ENCODE data around the gene SH3GLB1.

SH3GLB1 gene

GRCh38 chr1:86775395-86775794, 71.0 kb downstream of the SH3GLB1 start:
- H3K4me1 ChIP-seq (ENCODE audit: insufficient read depth, low read length), result peaks cover 16% of the 10 kb centered on the region
- H3K9me3 ChIP-seq (ENCODE audit: insufficient read depth, low read depth, low read length), result no peaks in the 10 kb centered on the region
- no peak overlapping the region for H3K27ac ChIP-seq (ENCODE audit: low read length)
- H3K36me3 ChIP-seq (ENCODE audit: insufficient read depth, low read depth, low read length), result no peaks in the 10 kb centered on the region
- no peaks in the 10 kb centered on the region for H3K27me3 ChIP-seq (ENCODE audit: insufficient read depth, low read length)
- no peak overlapping the region for H3K4me3 ChIP-seq (ENCODE audit: low read length)
- H3K9ac ChIP-seq (ENCODE audit: low read depth, low read length), result no peak overlapping the region

GRCh38 chr1:86776108-86776507, 71.7 kb downstream of the SH3GLB1 start:
- peaks cover 16% of the 10 kb centered on the region for H3K4me1 ChIP-seq (ENCODE audit: insufficient read depth, low read length)
- H3K27ac ChIP-seq (ENCODE audit: low read length), result no peak overlapping the region
- H3K9ac ChIP-seq (ENCODE audit: low read depth, low read length), result no peak overlapping the region
- H3K4me3 ChIP-seq (ENCODE audit: low read length), result no peak overlapping the region
- H3K27me3 ChIP-seq (ENCODE audit: insufficient read depth, low read length), result no peaks in the 10 kb centered on the region
- H3K9me3 ChIP-seq (ENCODE audit: insufficient read depth, low read depth, low read length), result no peaks in the 10 kb centered on the region
- no peaks in the 10 kb centered on the region for H3K36me3 ChIP-seq (ENCODE audit: insufficient read depth, low read depth, low read length)

- Histone ChIP-seq H3K9me3 (ENCODE audit: insufficient read depth, low read depth, low read length) (no peaks in the 10 kb centered on the region), H3K27ac (ENCODE audit: low read length) (no peak overlapping the region), H3K4me1 (ENCODE audit: insufficient read depth, low read length) (peaks cover 14% of the 10 kb centered on the region)
These were observed 74.3 kb downstream of the SH3GLB1 start for GRCh38 chr1:86778569-86779239.

DNA sequence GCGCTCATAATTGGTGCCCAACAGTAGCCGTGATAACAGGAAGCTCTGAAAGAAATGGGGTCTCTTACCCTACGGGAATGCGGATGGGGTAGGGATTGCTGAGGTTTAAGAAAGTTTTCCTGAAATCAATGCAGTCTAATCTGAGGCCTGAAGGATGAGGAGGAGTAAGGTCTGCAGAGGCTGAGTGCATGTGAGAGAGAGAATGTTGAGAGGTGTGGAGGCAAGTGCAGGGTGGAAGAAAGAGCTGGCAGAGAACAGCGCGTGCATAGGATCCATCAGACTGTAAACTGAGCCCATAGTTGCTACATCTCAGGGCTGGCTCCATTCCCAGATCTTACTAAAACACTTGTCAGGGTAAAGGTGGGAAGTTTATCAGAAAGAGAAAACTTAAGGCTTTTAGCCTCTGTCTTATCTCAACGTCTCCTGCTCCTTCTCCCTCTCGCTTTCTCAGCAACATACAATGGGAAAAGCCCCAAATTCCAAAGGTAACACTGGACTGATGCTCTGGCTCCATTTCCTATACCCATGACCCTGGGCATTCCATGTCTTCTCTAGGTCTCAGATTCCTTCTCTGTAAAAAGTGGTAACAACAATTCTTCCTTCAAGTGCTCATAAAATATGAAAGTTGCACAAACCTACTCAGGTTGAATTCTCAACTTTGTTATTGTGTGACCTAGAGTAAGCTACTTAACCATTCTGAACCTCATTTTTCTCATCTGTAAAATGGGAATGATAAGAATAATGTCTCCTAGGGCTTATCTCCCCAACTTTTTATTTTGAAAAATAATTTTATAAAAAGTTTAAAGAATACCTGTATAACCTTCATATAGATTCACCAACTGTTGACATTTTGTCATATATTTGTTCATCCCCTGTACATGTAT, 75.2 kb downstream of the SH3GLB1 start:
- no peaks in the 10 kb centered on the region for H3K27me3 ChIP-seq (ENCODE audit: insufficient read depth, low read length)

More at GRCh38 chr1:86778569-86779239, 74.3 kb downstream of the SH3GLB1 start:
- H3K27me3 ChIP-seq (ENCODE audit: insufficient read depth, low read length), result no peaks in the 10 kb centered on the region
- no peaks in the 10 kb centered on the region for H3K36me3 ChIP-seq (ENCODE audit: insufficient read depth, low read depth, low read length)
- H3K9ac ChIP-seq (ENCODE audit: low read depth, low read length), result no peak overlapping the region
- H3K4me3 ChIP-seq (ENCODE audit: low read length), result no peak overlapping the region

DNA sequence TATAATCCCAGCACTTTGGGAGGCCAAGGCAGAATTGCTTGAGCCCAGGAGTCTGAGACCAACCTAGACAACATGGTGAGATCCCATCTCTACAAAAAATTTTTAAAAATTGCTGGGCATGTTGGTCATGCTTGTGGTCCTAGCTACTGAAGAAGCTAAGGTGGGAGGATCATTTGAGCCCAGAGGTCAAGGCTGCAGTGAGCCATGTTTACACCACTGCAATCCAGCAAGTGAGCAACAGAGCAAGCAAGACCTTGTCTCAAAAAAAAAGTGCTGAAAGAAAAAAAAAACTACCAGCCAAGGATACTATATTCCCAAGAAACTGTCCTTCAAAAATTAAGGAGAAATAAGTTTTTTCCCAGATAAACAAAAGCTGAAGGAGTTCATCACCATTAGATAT, 78.1 kb downstream of the SH3GLB1 start:
- Histone ChIP-seq H3K4me1 (ENCODE audit: insufficient read depth, low read length) (no peaks in the 10 kb centered on the region), H3K9me3 (ENCODE audit: insufficient read depth, low read depth, low read length) (no peaks in the 10 kb centered on the region), H3K4me3 (ENCODE audit: low read length) (no peak overlapping the region), H3K27me3 (ENCODE audit: insufficient read depth, low read length) (no peaks in the 10 kb centered on the region), H3K27ac (ENCODE audit: low read length) (no peak overlapping the region), H3K9ac (ENCODE audit: low read depth, low read length) (no peak overlapping the region), H3K36me3 (ENCODE audit: insufficient read depth, low read depth, low read length) (no peaks in the 10 kb centered on the region)

More for the DNA sequence above, 75.2 kb downstream of the SH3GLB1 start:
- H3K4me1 ChIP-seq (ENCODE audit: insufficient read depth, low read length), result peaks cover 7% of the 10 kb centered on the region; the same call in 1 of the 2 replicates
- no peak overlapping the region for H3K9ac ChIP-seq (ENCODE audit: low read depth, low read length)
- H3K36me3 ChIP-seq (ENCODE audit: insufficient read depth, low read depth, low read length), result no peaks in the 10 kb centered on the region
- H3K4me3 ChIP-seq (ENCODE audit: low read length), result no peak overlapping the region
- no peak overlapping the region for H3K27ac ChIP-seq (ENCODE audit: low read length)
- H3K9me3 ChIP-seq (ENCODE audit: insufficient read depth, low read depth, low read length), result no peaks in the 10 kb centered on the region

- H3K4me3 ChIP-seq (ENCODE audit: low read length), result no peak overlapping the region
- no peaks in the 10 kb centered on the region for H3K9me3 ChIP-seq (ENCODE audit: insufficient read depth, low read depth, low read length)
- no peak overlapping the region for H3K9ac ChIP-seq (ENCODE audit: low read depth, low read length)
- no peaks in the 10 kb centered on the region for H3K4me1 ChIP-seq (ENCODE audit: insufficient read depth, low read length)
- no peaks in the 10 kb centered on the region for H3K36me3 ChIP-seq (ENCODE audit: insufficient read depth, low read depth, low read length)
- no peaks in the 10 kb centered on the region for H3K27me3 ChIP-seq (ENCODE audit: insufficient read depth, low read length)
- no peak overlapping the region for H3K27ac ChIP-seq (ENCODE audit: low read length)
These were observed 83.2 kb downstream of the SH3GLB1 start for GRCh38 chr1:86787621-86788020.

DNA sequence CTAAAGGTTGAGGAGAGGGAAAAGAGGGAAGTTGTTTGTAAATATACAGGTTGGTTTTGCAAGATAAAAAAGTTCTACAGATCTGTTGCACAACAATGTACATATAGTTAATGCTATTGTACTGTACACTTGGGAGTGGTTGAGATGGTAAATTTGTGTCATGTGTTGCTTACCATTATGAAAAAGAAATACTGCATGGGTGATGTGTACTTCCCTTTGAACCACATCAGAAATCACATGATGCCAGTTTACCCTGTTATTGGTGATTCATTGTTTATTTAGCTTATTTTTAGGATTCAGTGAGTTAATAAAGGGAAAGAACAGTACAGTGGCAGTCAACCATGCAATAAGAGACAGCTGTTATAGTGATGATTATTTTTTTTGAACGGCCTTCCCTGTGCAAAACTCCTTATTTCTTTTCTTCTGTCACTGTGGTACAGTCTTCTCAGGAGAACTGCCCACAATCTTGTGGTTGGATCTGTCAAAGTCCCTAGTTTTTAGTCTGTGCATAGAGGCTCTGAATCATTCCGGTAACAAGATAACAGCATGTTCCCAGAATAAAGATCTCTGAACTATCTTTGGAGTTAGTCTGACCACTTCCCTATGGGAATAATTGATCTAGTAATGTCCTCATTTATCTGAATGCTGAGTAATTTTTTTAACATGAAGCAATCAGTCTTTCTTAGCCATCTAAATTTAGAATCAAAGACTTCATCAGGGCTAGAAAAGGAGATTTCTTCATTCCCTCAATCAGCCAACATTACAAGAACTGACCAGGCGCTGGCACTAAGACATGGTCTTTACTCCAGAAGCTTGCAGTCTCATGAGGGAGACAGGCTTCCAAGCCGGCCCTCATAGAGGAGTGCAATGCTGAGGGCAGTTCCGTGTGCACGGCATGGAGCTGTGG, 84.2 kb downstream of the SH3GLB1 start:
- H3K27ac ChIP-seq (ENCODE audit: low read length), result no peak overlapping the region
- no peaks in the 10 kb centered on the region for H3K4me1 ChIP-seq (ENCODE audit: insufficient read depth, low read length)
- no peaks in the 10 kb centered on the region for H3K36me3 ChIP-seq (ENCODE audit: insufficient read depth, low read depth, low read length)
- no peak overlapping the region for H3K9ac ChIP-seq (ENCODE audit: low read depth, low read length)
- H3K4me3 ChIP-seq (ENCODE audit: low read length), result no peak overlapping the region
- H3K9me3 ChIP-seq (ENCODE audit: insufficient read depth, low read depth, low read length), result no peaks in the 10 kb centered on the region
- no peaks in the 10 kb centered on the region for H3K27me3 ChIP-seq (ENCODE audit: insufficient read depth, low read length)

DNA sequence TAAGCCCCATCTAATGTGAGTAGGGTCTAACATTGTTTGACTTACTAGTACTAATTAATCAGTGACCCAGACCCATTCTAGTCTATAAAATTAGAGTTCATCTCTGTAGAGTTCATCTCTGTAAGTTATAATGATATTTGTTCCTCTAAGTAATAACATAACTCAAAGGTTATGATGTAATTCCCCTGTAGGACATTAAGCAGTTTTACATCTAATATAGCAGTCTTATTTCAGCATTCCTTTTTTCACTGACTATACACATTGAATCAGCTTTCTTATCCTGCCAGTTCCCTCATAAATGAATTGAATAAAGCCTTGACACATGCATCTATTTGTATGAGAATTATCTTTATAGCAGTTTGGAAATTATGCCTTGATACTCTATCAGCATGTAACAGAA, 90.9 kb downstream of the SH3GLB1 start:
- Histone ChIP-seq H3K9ac (ENCODE audit: low read depth, low read length) (no peak overlapping the region), H3K27me3 (ENCODE audit: insufficient read depth, low read length) (no peaks in the 10 kb centered on the region), H3K27ac (ENCODE audit: low read length) (no peak overlapping the region), H3K36me3 (ENCODE audit: insufficient read depth, low read depth, low read length) (no peaks in the 10 kb centered on the region), H3K4me1 (ENCODE audit: insufficient read depth, low read length) (no peaks in the 10 kb centered on the region), H3K4me3 (ENCODE audit: low read length) (no peak overlapping the region), H3K9me3 (ENCODE audit: insufficient read depth, low read depth, low read length) (no peaks in the 10 kb centered on the region)
